Upper lobe of left lung (tissue), 6 donors: ENCODE measurements around the gene RAMP3. TPM values are rescaled to one million over a fixed set of nuclear protein-coding genes. Genes with fewer than 3 reads are reported as not detected.
"Not testable (repeated sequence)": the region's sequence is repeated elsewhere in the genome, so short reads cannot be mapped to it uniquely, and the experiment has no call there.

Experiments
- ATAC-seq, 2 donors: fragments of 200-7000 bp; cut with Tn5 transposase; one replicate each; pipeline ENCODE4 v1.9.1; 2022; ENCODE audit warnings: mild to moderate bottlenecking in 2 of 2, moderate library complexity in 2 of 2; ENCODE audit not compliant: low FRiP score in 2 of 2
- DNase-seq, 2 donors: peaks; one replicate each; pipeline ENCODE4 v3.0.0-alpha.2; 2019 to 2020
- H3K27ac ChIP-seq, 4 donors: fragments of 200-600 bp; sonication (generic); one replicate each; pipeline ENCODE4 v1.5.1; 2016 to 2019
- H3K27me3 ChIP-seq, 4 donors: fragments of 200-600 bp; sonication (generic); one replicate each; pipeline ENCODE4 v1.5.1; 2017 to 2019
- H3K36me3 ChIP-seq, 4 donors: fragments of 200-600 bp; sonication (generic); one replicate each; pipeline ENCODE4 v1.5.1; 2016 to 2019
- H3K4me1 ChIP-seq, 4 donors: fragments of 200-600 bp; sonication (generic); one replicate each; pipeline ENCODE4 v1.5.1; 2018 to 2019
- H3K4me3 ChIP-seq, 4 donors: fragments of 200-600 bp; sonication (generic); one replicate each; pipeline ENCODE4 v1.5.1; 2017 to 2019; ENCODE audit warnings: mild to moderate bottlenecking in 2 of 4, moderate library complexity in 1 of 4
- H3K9me3 ChIP-seq, 4 donors: fragments of 200-600 bp; sonication (generic); one replicate each; pipeline ENCODE4 v1.5.1; 2018 to 2019
- EP300 ChIP-seq, 4 donors: sonication (generic); formaldehyde crosslinking; IDR thresholded peaks; one replicate each; pipeline ENCODE4 v1.5.1; 2017; ENCODE audit warnings: antibody characterized with exemption in 4 of 4, control low read depth in 2 of 4
- POLR2A ChIP-seq, 4 donors: fragments of 450-650 bp; IDR thresholded peaks; one replicate each; pipeline ENCODE4 v1.5.1; 2016 to 2017; ENCODE audit warnings: antibody characterized with exemption in 4 of 4, mild to moderate bottlenecking in 2 of 4
- POLR2AphosphoS5 ChIP-seq, 2 donors: sonication (generic); formaldehyde crosslinking; IDR thresholded peaks; one replicate each; pipeline ENCODE4 v1.5.1; 2017; ENCODE audit warnings: antibody characterized with exemption in 2 of 2
- WGBS, 2 donors: methylation state at CpG; one replicate each; pipeline ENCODE4 v1.1.5; 2017 to 2018; 5-methylcytosine and 5-hydroxymethylcytosine counted together
- total RNA-seq, 6 donors: library from RNA; depleted of rRNA in 4 of 6; stranded (reverse); fragments of >200 nt in 4 of 6; gene quantifications; one replicate each; pipeline versions ENCODE4 v1.1.0 to v1.2.1, GENCODE V29; 2016 to 2021
- TF ChIP-seq, protein P1 (sequence below), 6 experiments: fragments of 450-650 bp in 4 of 6; fragments of 200-600 bp in 2 of 6; sonication (generic) in 2 of 6; IDR thresholded peaks; one replicate each; pipeline ENCODE4 v1.5.1; 2016 to 2019; ENCODE audit warnings: antibody characterized with exemption in 6 of 6
- donor health status: DM: no; HTN: no; CAD: no; lungs with moderate emphysema.
- donor health status: DM: no; HTN: yes; CAD: no; lungs with severe emphysema.

Gene RAMP3
- total RNA-seq, 6 donors from 2014 or later: 33.5 to 306 (median 88.1) TPM

- Histone ChIP-seq H3K27ac (peak overlapping the region in 2 of 4 donors; percentile 83 to 94), H3K9me3 (peaks cover 0 to 11% (median 3%) of the 10 kb centered on the region in 4 donors), H3K4me1 (peaks cover 0 to 16% (median 3%) of the 10 kb centered on the region in 4 donors), H3K4me3 (no peak overlapping the region), H3K27me3 (peaks cover 0 to 8% (median 3%) of the 10 kb centered on the region in 4 donors), H3K36me3 (peaks cover 0 to 16% (median 0%) of the 10 kb centered on the region in 4 donors)
- WGBS, 2 donors: 56 to 58% methylated on average over 3 of the region's 3 CpGs
- no peak for DNase-seq
- TF ChIP-seq POLR2AphosphoS5 (IDR thresholded peaks at IDR 0.05): no peak
- TF ChIP-seq, protein P1, sequence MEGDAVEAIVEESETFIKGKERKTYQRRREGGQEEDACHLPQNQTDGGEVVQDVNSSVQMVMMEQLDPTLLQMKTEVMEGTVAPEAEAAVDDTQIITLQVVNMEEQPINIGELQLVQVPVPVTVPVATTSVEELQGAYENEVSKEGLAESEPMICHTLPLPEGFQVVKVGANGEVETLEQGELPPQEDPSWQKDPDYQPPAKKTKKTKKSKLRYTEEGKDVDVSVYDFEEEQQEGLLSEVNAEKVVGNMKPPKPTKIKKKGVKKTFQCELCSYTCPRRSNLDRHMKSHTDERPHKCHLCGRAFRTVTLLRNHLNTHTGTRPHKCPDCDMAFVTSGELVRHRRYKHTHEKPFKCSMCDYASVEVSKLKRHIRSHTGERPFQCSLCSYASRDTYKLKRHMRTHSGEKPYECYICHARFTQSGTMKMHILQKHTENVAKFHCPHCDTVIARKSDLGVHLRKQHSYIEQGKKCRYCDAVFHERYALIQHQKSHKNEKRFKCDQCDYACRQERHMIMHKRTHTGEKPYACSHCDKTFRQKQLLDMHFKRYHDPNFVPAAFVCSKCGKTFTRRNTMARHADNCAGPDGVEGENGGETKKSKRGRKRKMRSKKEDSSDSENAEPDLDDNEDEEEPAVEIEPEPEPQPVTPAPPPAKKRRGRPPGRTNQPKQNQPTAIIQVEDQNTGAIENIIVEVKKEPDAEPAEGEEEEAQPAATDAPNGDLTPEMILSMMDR (IDR thresholded peaks at IDR 0.05): no peak
- no peak for TF ChIP-seq POLR2A (IDR thresholded peaks at IDR 0.05)
- no peak for TF ChIP-seq EP300 (IDR thresholded peaks at IDR 0.05)
- no peak for ATAC-seq
Observed at GRCh38 chr7:45162311-45162845, 4.8 kb downstream of the RAMP3 start.

DNA sequence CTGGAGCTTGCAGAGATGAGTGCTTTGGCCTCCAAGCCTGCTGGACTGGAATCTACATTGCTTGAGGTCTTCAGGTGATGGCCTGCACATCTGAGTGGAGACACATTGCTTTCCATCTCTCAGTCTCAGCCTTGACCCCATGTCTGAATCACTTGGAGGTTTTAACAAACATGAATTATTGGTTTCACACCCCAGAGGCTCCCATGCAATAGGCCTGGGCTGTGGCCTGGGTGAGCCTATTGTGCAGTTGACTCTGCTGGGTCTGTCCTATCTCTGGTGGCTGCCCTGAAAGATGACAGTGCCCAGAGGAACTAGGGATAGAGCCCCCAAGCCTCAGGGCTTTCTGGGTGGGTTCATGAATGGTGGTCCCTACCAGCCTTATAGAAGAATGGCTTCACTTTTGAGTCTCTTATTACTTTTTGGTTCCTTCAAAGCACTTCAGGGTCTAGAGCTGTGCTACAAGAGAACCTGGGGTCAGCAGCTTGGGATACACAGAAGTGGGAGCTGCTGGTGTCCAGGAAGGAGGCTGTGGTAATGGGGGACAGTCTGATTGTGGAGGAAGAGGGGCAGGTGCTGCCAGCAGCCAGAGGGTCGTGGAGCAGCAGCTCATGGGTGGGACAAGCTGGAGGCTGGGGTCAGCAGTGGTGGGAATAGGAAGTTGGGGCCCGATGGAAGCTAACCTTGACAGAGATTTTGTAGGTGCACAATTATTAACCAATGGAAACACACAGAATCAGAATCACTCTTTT, 5.5 kb downstream of the RAMP3 start:
- ATAC-seq (no peak), DNase-seq (no peak)
- WGBS, 2 donors: 50 to 57% methylated on average over 2 of the region's 2 CpGs

DNA sequence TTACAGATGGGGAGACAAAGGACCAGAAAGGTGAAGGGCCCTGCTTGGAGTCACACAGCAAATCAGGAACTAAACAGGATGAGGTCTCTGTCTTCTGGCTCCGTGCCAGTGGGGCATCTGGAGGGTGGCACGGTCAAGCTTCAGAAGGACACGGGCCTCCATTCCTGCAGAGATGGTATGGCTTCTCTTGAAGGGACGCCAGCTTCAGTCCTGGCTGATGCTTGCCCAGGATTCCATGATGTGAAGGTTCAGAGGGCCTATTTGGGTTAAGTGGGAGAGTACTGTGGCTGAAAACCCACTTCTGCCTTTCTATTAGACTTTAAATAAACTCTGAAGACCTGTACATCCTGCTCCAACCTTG, 6.1 kb downstream of the RAMP3 start:
- Histone ChIP-seq H3K9me3 (peaks cover 0 to 11% (median 3%) of the 10 kb centered on the region in 4 donors), H3K4me1 (peaks cover 0 to 11% (median 0%) of the 10 kb centered on the region in 4 donors), H3K4me3 (no peak overlapping the region), H3K36me3 (peaks cover 0 to 16% (median 0%) of the 10 kb centered on the region in 4 donors), H3K27me3 (no peaks in the 10 kb centered on the region), H3K27ac (no peak overlapping the region)
- 78 to 84% methylated on average over 4 of the region's 4 CpGs for WGBS, 2 donors
- DNase-seq (no peak), ATAC-seq (no peak)
- TF ChIP-seq POLR2A (IDR thresholded peaks at IDR 0.05): no peak
- TF ChIP-seq EP300 (IDR thresholded peaks at IDR 0.05): no peak
- no peak for TF ChIP-seq POLR2AphosphoS5 (IDR thresholded peaks at IDR 0.05)
- TF ChIP-seq, protein P1 (IDR thresholded peaks at IDR 0.05): no peak

More for the DNA sequence above, 5.5 kb downstream of the RAMP3 start:
- H3K27me3 ChIP-seq: peaks cover 0 to under 1% (median 0%) of the 10 kb centered on the region in 4 donors
- H3K4me1 ChIP-seq: peaks cover 0 to 11% (median 0%) of the 10 kb centered on the region in 4 donors
- peak overlapping the region in 2 of 4 donors; percentile 36 to 83 for H3K27ac ChIP-seq
- peaks cover 0 to 11% (median 3%) of the 10 kb centered on the region in 4 donors for H3K9me3 ChIP-seq
- no peak for TF ChIP-seq POLR2A (IDR thresholded peaks at IDR 0.05)
- H3K4me3 ChIP-seq: no peak overlapping the region
- peaks cover 0 to 16% (median 0%) of the 10 kb centered on the region in 4 donors for H3K36me3 ChIP-seq

- Histone ChIP-seq H3K4me1 (peaks cover 0 to 11% (median 0%) of the 10 kb centered on the region in 4 donors), H3K9me3 (peaks cover 0 to 11% (median 3%) of the 10 kb centered on the region in 4 donors), H3K36me3 (peaks cover 0 to 16% (median 0%) of the 10 kb centered on the region in 4 donors)
- DNase-seq, H3K27ac ChIP-seq, H3K27me3 ChIP-seq, H3K4me3 ChIP-seq, ATAC-seq: not testable (repeated sequence)
- 77 to 87% methylated on average over 3 of the region's 3 CpGs for WGBS, 2 donors
Observed at GRCh38 chr7:45164271-45164670, 6.7 kb downstream of the RAMP3 start.

DNA sequence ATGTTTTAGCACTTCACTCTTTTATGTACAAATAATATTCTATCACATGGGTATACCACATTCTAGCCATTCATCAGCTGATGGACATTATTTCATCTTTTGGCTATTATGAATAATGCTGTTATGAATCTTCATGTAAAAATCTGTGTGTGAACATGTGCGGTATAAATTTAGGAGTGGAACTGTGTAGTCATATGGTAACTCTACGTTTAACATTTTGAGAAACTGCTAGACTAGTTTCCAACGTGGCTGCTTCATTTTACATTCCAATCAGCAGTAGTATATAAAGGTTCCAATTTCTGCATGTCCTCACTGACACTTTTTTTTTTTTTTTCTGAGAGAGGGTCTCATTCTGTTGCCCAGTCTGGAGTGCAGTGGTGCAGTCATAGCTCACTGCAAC, 8.3 kb downstream of the RAMP3 start:
- TF ChIP-seq EP300 (IDR thresholded peaks at IDR 0.05): no peak
- TF ChIP-seq POLR2A (IDR thresholded peaks at IDR 0.05): no peak
- TF ChIP-seq POLR2AphosphoS5 (IDR thresholded peaks at IDR 0.05): no peak
- TF ChIP-seq, protein P1 (IDR thresholded peaks at IDR 0.05): no peak
- WGBS, 2 donors: 68 to 75% methylated on average over 3 of the region's 3 CpGs

More for the DNA sequence above, 8.3 kb downstream of the RAMP3 start:
- no peak overlapping the region for H3K4me3 ChIP-seq
- no peak for DNase-seq
- no peak overlapping the region for H3K27ac ChIP-seq
- H3K36me3 ChIP-seq: peaks cover 0 to 16% (median 0%) of the 10 kb centered on the region in 4 donors
- no peaks in the 10 kb centered on the region for H3K27me3 ChIP-seq
- peaks cover 0 to 11% (median 0%) of the 10 kb centered on the region in 4 donors for H3K4me1 ChIP-seq
- no peak for ATAC-seq
- peaks cover 0 to 11% (median 3%) of the 10 kb centered on the region in 4 donors for H3K9me3 ChIP-seq
